Right lobe of liver (tissue), 4 donors: Measurements from ENCODE around the gene ZFP57.

Experiments
- CTCF ChIP-seq, 4 donors: fragments of 200-600 bp in 3 of 4; fragments of 450-650 bp in 1 of 4; IDR thresholded peaks; one replicate each; pipeline versions ENCODE4 v1.5.1 to v1.8.0; 2016 to 2022; ENCODE audit warnings: antibody characterized with exemption in 4 of 4, mild to moderate bottlenecking in 2 of 4
- POLR2A ChIP-seq: fragments of 450-650 bp; IDR thresholded peaks from one replicate; pipeline ENCODE4 v1.6.1; 2017; ENCODE audit warnings: antibody characterized with exemption, mild to moderate bottlenecking
- donor health status: DM: no; HTN: no; CAD: no.
- donor health status: DM: no; HTN: no; CAD: no.
- donor health status: DM: no; HTN: yes; CAD: no.

- TF ChIP-seq CTCF (IDR thresholded peaks at IDR 0.05) (no peak), POLR2A (no peak)
These were observed 46.7 kb upstream of the ZFP57 start for GRCh38 chr6:29727637-29728036.
